DND-41 (cell line): ENCODE results near the gene NTM.

ENCODE experiments used
- CTCF ChIP-seq: IDR thresholded peaks from 2 replicates; pipeline ENCODE4 v1.5.1; 2012; ENCODE audit warnings: borderline replicate concordance, low read length, moderate library complexity, mild to moderate bottlenecking; ENCODE audit not compliant: poor library complexity, severe bottlenecking; ENCODE audit errors: extremely low read depth
- EZH2 ChIP-seq: IDR thresholded peaks from 3 replicates; pipeline ENCODE4 v1.6.1; 2012; ENCODE audit warnings: borderline replicate concordance, low read depth, mild to moderate bottlenecking, moderate library complexity, low read length, inconsistent platforms; ENCODE audit not compliant: severe bottlenecking

- TF ChIP-seq CTCF: no peak
- no peak for TF ChIP-seq EZH2
Observed at GRCh38 chr11:131666617-131667016, 296.2 kb downstream of the NTM start.
